Measurements from ENCODE around the gene CCNB2.

GRCh38 chr15:59133929-59134427, 29.0 kb downstream of the CCNB2 start:
- TF ChIP-seq, protein P1, sequence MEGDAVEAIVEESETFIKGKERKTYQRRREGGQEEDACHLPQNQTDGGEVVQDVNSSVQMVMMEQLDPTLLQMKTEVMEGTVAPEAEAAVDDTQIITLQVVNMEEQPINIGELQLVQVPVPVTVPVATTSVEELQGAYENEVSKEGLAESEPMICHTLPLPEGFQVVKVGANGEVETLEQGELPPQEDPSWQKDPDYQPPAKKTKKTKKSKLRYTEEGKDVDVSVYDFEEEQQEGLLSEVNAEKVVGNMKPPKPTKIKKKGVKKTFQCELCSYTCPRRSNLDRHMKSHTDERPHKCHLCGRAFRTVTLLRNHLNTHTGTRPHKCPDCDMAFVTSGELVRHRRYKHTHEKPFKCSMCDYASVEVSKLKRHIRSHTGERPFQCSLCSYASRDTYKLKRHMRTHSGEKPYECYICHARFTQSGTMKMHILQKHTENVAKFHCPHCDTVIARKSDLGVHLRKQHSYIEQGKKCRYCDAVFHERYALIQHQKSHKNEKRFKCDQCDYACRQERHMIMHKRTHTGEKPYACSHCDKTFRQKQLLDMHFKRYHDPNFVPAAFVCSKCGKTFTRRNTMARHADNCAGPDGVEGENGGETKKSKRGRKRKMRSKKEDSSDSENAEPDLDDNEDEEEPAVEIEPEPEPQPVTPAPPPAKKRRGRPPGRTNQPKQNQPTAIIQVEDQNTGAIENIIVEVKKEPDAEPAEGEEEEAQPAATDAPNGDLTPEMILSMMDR (conservative IDR thresholded peaks at IDR 0.05 in 1 of 2, IDR thresholded peaks at IDR 0.05 in 1 of 2; ENCODE audit: low read depth in 1 of 2, low read length in 2 of 2) = no peak
- TF ChIP-seq EZH2 (IDR thresholded peaks at IDR 0.05; ENCODE audit: low read length, missing control alignments) = no peak
